ENCODE results near the gene C22orf39.

C22orf39 gene

GRCh38 chr22:19424186-19424500 is 23.4 kb downstream of the C22orf39 start:
- no peak for DNase-seq

- no peak for DNase-seq
These were observed 24.8 kb downstream of the C22orf39 start for GRCh38 chr22:19422440-19423301.

GRCh38 chr22:19420321-19420720 is 27.2 kb downstream of the C22orf39 start:
- no peak for DNase-seq

GRCh38 chr22:19419464-19420178 is 27.9 kb downstream of the C22orf39 start:
- DNase-seq = peak; percentile 11

- no peak for DNase-seq
These were observed 28.4 kb downstream of the C22orf39 start for GRCh38 chr22:19419086-19419463.

- no peak for DNase-seq
These were observed 34.6 kb downstream of the C22orf39 start for GRCh38 chr22:19412923-19413322.

GRCh38 chr22:19412478-19412877 is 35.0 kb downstream of the C22orf39 start:
- no peak for DNase-seq

- no peak for DNase-seq
These were observed 35.8 kb downstream of the C22orf39 start for GRCh38 chr22:19411690-19412045.

- DNase-seq = no peak
These were observed 36.4 kb downstream of the C22orf39 start for GRCh38 chr22:19410941-19411689.

GRCh38 chr22:19407649-19408606 is 39.6 kb downstream of the C22orf39 start:
- DNase-seq = no peak

GRCh38 chr22:19406846-19407245 is 40.7 kb downstream of the C22orf39 start:
- DNase-seq = no peak

- DNase-seq = no peak
These were observed 41.2 kb downstream of the C22orf39 start for GRCh38 chr22:19406281-19406811.

GRCh38 chr22:19405652-19406051 is 41.9 kb downstream of the C22orf39 start:
- DNase-seq = no peak

- no peak for DNase-seq
These were observed 42.4 kb downstream of the C22orf39 start for GRCh38 chr22:19405133-19405532.

GRCh38 chr22:19404676-19405075 is 42.8 kb downstream of the C22orf39 start:
- no peak for DNase-seq

- no peak for DNase-seq
These were observed 44.8 kb downstream of the C22orf39 start for GRCh38 chr22:19402642-19403191.

- DNase-seq = no peak
These were observed 46.0 kb downstream of the C22orf39 start for GRCh38 chr22:19401483-19401882.

GRCh38 chr22:19400881-19401280 is 46.6 kb downstream of the C22orf39 start:
- no peak for DNase-seq

- DNase-seq = no peak
These were observed 48.9 kb downstream of the C22orf39 start for GRCh38 chr22:19398652-19399051.

- no peak for DNase-seq
These were observed 49.3 kb downstream of the C22orf39 start for GRCh38 chr22:19398206-19398605.

- DNase-seq = no peak
These were observed 49.8 kb downstream of the C22orf39 start for GRCh38 chr22:19397734-19398104.
